GM12865 (cell line): ENCODE results near the gene C2CD4A.

ENCODE experiments used
- DNase-seq: peaks from one replicate; pipeline ENCODE4 v3.0.0; 2010; ENCODE audit warnings: low read depth
- H3K4me3 ChIP-seq: 2 replicates; pipeline ENCODE4 v1.5.1; 2011; ENCODE audit warnings: mild to moderate bottlenecking, low read depth, low read length, control low read depth
- CTCF ChIP-seq: IDR thresholded peaks from 2 replicates; pipeline ENCODE4 v1.5.1; 2011; ENCODE audit warnings: low read length, control low read depth, low read depth, inconsistent platforms; ENCODE audit not compliant: insufficient read depth; ENCODE audit errors: missing control alignments

Gene C2CD4A

GRCh38 chr15:62103431-62103830 is 36.7 kb downstream of the C2CD4A start:
- TF ChIP-seq CTCF: no peak
- H3K4me3 ChIP-seq: no peak overlapping the region
- no peak for DNase-seq

GRCh38 chr15:62104401-62104800 is 37.6 kb downstream of the C2CD4A start:
- H3K4me3 ChIP-seq: no peak overlapping the region
- DNase-seq: no peak
- no peak for TF ChIP-seq CTCF

GRCh38 chr15:62104846-62105245 is 38.1 kb downstream of the C2CD4A start:
- no peak overlapping the region for H3K4me3 ChIP-seq
- no peak for DNase-seq
- TF ChIP-seq CTCF: no peak

- no peak for DNase-seq
- no peak overlapping the region for H3K4me3 ChIP-seq
- no peak for TF ChIP-seq CTCF
These were observed 38.5 kb downstream of the C2CD4A start for GRCh38 chr15:62105266-62105665.

GRCh38 chr15:62106096-62106495 is 39.3 kb downstream of the C2CD4A start:
- DNase-seq: no peak
- no peak overlapping the region for H3K4me3 ChIP-seq
- no peak for TF ChIP-seq CTCF

GRCh38 chr15:62107571-62108121 is 40.9 kb downstream of the C2CD4A start:
- no peak for DNase-seq
- TF ChIP-seq CTCF: no peak
- H3K4me3 ChIP-seq: no peak overlapping the region

- no peak for TF ChIP-seq CTCF
- H3K4me3 ChIP-seq: no peak overlapping the region
- DNase-seq: no peak
These were observed 41.6 kb downstream of the C2CD4A start for GRCh38 chr15:62108411-62108810.
